A549 treated with CORT108297 at 1 μM for 4 hours (cell line): ENCODE data around the gene DDIT3. TPM values are rescaled to one million over a fixed set of nuclear protein-coding genes. Genes with fewer than 3 reads are reported as not detected.

Source experiments
- total RNA-seq: library from RNA; stranded (reverse); fragments of 200-300 nt; extraction: Qiagen RNA extraction; gene quantifications from 5 replicates; pipeline ENCODE4 v1.2.3, GENCODE V29; 2022

DDIT3 gene
- 29.1 to 35.1 TPM (median 30.6 TPM) in 5 replicates for total RNA-seq

GRCh38 chr12:57520053-57520818 is at the start of gene DDIT3:
TSS of gene DDIT3 (minus strand) at chr12:57520514. CDS start at chr12:57517406, 3,108 bp downstream.

GRCh38 chr12:57549909-57550640 is 29.8 kb upstream of the DDIT3 start, which contains the start of gene KIF5A:
TSS of gene KIF5A (plus strand) at chr12:57550044. CDS start at chr12:57550272, 228 bp downstream.

GRCh38 chr12:57546438-57547287 is 26.3 kb upstream of the DDIT3 start, which contains the start of gene DCTN2:
TSS of gene DCTN2 (minus strand) at chr12:57547192. CDS start at chr12:57547063, 129 bp downstream.

GRCh38 chr12:57522011-57522886 is 1.9 kb upstream of the DDIT3 start, which contains the start of gene MBD6:
TSS of gene MBD6 (plus strand) at chr12:57522824. CDS start at chr12:57524304, 1,480 bp downstream.

GRCh38 chr12:57487597-57488401 is 32.5 kb downstream of the DDIT3 start, which contains the start of gene MARS1:
TSS of gene MARS1 (plus strand) at chr12:57488068. CDS start at chr12:57488091, 23 bp downstream.

GRCh38 chr12:57479376-57480115 is 40.8 kb downstream of the DDIT3 start, which contains the start of gene ARHGAP9:
TSS of gene ARHGAP9 (minus strand) at chr12:57479866. CDS start at chr12:57479406, 460 bp downstream.

Other genes with a start within 250 kb of the DDIT3 start
- 9.1 to 11.3 TPM (median 10.0 TPM) in 5 replicates for gene R3HDM2, start 89.5 kb downstream of the DDIT3 start, total RNA-seq
- 0.05 to 0.08 TPM in 2 of 5 replicates, not detected in the others for gene INHBC, start 85.7 kb downstream of the DDIT3 start, total RNA-seq
- gene INHBE, start 65.2 kb downstream of the DDIT3 start, total RNA-seq, result 0.08 to 0.16 TPM (median 0.10 TPM) in 4 of 5 replicates, not detected in the other
- gene GLI1, start 60.7 kb downstream of the DDIT3 start, total RNA-seq, result 7.4 to 12.6 TPM (median 10.1 TPM) in 5 replicates
- gene ARHGAP9, start 40.6 kb downstream of the DDIT3 start, total RNA-seq, result 0.26 to 0.73 TPM (median 0.36 TPM) in 5 replicates
- gene MARS1, start 32.4 kb downstream of the DDIT3 start, total RNA-seq, result 143 to 306 TPM (median 151 TPM) in 5 replicates
- gene MBD6, start 2.3 kb upstream of the DDIT3 start, total RNA-seq, result 18.9 to 33.3 TPM (median 27.2 TPM) in 5 replicates
- 111 to 169 TPM (median 122 TPM) in 5 replicates for gene DCTN2, start 26.7 kb upstream of the DDIT3 start, total RNA-seq
- gene KIF5A, start 29.5 kb upstream of the DDIT3 start, total RNA-seq, result 0.10 to 0.36 TPM (median 0.24 TPM) in 5 replicates
- gene PIP4K2C, start 70.7 kb upstream of the DDIT3 start, total RNA-seq, result 37.8 to 45.2 TPM (median 40.1 TPM) in 5 replicates
- 14.1 to 19.9 TPM (median 19.8 TPM) in 5 replicates for gene DTX3, start 84.3 kb upstream of the DDIT3 start, total RNA-seq
- gene ARHGEF25, start 90.9 kb upstream of the DDIT3 start, total RNA-seq, result 4.8 to 6.9 TPM (median 6.3 TPM) in 5 replicates
- gene B4GALNT1, start 112.7 kb upstream of the DDIT3 start, total RNA-seq, result 33.2 to 55.1 TPM (median 48.9 TPM) in 5 replicates
- gene OS9, start 173.6 kb upstream of the DDIT3 start, total RNA-seq, result 114 to 128 TPM (median 119 TPM) in 5 replicates
- 0.12 to 0.27 TPM (median 0.15 TPM) in 5 replicates for gene AGAP2, start 218.2 kb upstream of the DDIT3 start, total RNA-seq
- 15.6 to 21.9 TPM (median 16.7 TPM) in 5 replicates for gene TSPAN31, start 224.5 kb upstream of the DDIT3 start, total RNA-seq
- gene CDK4, start 231.8 kb upstream of the DDIT3 start, total RNA-seq, result 245 to 292 TPM (median 255 TPM) in 5 replicates
- 6.3 to 8.4 TPM (median 7.9 TPM) in 5 replicates for gene MARCHF9, start 234.6 kb upstream of the DDIT3 start, total RNA-seq
- gene CYP27B1, start 246.6 kb upstream of the DDIT3 start, total RNA-seq, result 1.2 to 3.7 TPM (median 2.0 TPM) in 5 replicates